ENCODE measurements around the gene ARHGEF25.
A peak's percentile ranks its signal among the peaks of the same experiment; 100 is the strongest.

The ARHGEF25 gene

DNA sequence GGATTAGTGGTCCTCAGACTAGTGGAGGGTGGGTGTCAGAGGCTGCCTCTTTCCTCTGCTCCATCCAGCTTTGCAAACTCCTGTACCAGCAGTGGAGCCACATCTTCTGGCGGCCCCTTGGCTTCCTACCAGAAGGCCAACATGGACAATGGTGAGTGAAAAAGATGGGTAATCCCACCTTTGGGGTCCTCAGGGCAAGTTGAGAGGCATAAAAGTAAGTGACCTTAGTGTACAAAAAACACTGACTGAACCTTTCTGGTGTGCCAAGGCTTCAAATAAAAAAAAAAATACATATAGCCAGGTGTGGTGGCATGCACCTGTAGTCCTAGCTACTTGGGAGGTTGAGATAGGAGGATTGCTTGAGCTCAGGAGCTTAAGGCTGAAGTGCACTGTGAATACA is 29.4 kb upstream of the ARHGEF25 start:
- no peak overlapping the region for H3K27ac ChIP-seq
- no peak for TF ChIP-seq ZFX (IDR thresholded peaks at IDR 0.05; ENCODE audit: borderline replicate concordance)
- TF ChIP-seq, protein P1, sequence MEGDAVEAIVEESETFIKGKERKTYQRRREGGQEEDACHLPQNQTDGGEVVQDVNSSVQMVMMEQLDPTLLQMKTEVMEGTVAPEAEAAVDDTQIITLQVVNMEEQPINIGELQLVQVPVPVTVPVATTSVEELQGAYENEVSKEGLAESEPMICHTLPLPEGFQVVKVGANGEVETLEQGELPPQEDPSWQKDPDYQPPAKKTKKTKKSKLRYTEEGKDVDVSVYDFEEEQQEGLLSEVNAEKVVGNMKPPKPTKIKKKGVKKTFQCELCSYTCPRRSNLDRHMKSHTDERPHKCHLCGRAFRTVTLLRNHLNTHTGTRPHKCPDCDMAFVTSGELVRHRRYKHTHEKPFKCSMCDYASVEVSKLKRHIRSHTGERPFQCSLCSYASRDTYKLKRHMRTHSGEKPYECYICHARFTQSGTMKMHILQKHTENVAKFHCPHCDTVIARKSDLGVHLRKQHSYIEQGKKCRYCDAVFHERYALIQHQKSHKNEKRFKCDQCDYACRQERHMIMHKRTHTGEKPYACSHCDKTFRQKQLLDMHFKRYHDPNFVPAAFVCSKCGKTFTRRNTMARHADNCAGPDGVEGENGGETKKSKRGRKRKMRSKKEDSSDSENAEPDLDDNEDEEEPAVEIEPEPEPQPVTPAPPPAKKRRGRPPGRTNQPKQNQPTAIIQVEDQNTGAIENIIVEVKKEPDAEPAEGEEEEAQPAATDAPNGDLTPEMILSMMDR (IDR thresholded peaks at IDR 0.05): no peak

DNA sequence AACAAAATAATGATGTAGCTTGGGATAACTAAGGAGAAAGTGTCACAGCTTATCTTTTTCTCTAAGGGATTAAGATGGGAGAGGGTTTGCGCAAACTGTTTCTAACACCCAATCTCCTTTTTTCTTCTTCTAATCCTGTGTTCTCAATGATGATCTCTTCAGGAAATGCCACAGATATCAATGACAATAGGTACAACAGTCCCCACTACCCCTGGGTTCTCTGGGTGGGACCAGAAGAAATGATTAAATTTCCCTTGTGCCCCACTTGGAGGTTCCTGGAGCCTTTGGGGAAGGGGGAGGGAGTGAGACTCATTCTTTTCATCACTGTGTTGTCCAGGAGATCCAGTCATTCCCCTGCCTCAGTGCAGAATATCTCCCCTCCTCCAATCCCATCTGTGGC is 28.8 kb upstream of the ARHGEF25 start:
- H3K27ac ChIP-seq: no peak overlapping the region
- TF ChIP-seq, protein P1 (IDR thresholded peaks at IDR 0.05): no peak
- TF ChIP-seq ZFX (IDR thresholded peaks at IDR 0.05; ENCODE audit: borderline replicate concordance): no peak

DNA sequence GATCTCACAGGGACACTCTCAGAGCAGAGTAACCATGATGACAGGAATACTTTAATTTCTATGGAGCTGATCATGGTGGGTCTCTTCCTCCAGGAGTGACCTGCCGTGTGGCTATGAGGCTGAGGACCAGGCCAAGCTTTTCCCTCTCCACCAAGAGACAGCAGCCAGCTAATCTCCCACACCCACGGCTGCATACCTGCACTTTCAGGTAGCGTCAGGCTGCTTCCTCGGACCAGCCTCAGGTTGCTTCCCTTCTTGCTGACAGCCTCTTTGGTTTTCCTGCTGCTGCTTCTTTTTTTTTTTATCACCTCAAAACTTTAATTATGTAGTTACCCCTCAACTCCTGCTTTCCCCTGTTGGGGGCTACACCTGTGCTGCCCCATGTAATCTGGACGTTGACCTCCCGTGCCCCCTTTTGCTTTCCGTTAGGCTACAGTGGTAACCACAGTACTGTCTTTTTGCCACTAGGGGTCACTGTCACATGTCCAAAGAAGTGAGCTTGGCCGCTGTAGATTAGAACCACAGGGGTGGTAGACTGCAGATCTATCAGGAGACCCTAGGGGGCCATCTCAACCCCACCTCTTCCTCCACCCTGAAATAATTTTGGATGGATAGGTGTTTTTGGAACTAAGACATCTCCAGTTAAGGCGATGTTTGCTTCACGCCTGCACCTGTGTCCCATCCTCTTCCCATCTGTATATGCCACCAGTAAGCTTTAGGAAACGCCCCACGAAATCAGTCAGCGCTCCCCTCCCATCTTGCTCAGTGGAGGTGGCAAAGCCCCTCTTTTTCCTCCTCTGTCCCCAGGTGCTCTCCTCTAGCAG is 28.0 kb upstream of the ARHGEF25 start:
- TF ChIP-seq ZFX (IDR thresholded peaks at IDR 0.05; ENCODE audit: borderline replicate concordance): no peak
- TF ChIP-seq, protein P1 (IDR thresholded peaks at IDR 0.05): peak; percentile 98
- no peak overlapping the region for H3K27ac ChIP-seq

DNA sequence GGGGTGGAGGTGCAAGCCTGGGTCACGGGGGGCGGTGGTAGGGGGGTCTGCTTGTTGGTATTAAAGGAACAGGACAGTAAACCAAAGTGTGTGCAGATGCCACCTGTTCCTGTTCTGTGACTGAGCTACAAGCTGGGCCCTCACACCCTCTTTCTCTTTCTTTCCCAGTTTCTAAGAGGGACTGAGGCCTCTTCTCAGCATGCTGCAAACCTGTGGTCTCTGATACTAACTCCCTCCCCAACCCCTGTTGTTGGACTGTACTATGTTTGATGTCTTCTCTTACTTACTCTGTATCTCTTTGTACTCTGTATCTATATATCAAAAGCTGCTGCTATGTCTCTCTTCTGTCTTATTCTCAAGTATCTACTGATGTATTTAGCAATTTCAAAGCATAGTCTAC is 27.2 kb upstream of the ARHGEF25 start:
- TF ChIP-seq, protein P1 (IDR thresholded peaks at IDR 0.05): no peak
- no peak for TF ChIP-seq ZFX (IDR thresholded peaks at IDR 0.05; ENCODE audit: borderline replicate concordance)
- no peak overlapping the region for H3K27ac ChIP-seq

DNA sequence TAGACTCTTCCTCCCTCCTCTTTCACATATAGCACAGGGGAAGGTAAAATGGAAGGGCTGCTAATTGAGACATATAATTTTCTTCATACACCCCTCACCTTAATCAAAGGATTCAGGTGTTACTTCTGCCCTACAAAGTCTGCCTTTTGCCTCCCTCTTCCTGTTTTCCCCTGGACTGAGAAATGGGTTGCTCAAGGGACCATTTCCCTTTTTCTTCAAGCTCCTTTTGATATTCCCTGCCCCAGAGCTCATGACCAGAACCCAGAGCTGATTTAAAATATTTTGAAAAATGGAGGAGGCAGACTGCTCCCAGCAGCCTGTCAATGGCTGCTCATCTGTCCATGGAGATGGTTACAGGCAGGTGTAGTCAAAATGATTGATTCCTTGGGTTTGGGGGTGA is 26.5 kb upstream of the ARHGEF25 start:
- H3K27ac ChIP-seq: no peak overlapping the region
- TF ChIP-seq ZFX (IDR thresholded peaks at IDR 0.05; ENCODE audit: borderline replicate concordance): no peak
- TF ChIP-seq, protein P1 (IDR thresholded peaks at IDR 0.05): no peak

DNA sequence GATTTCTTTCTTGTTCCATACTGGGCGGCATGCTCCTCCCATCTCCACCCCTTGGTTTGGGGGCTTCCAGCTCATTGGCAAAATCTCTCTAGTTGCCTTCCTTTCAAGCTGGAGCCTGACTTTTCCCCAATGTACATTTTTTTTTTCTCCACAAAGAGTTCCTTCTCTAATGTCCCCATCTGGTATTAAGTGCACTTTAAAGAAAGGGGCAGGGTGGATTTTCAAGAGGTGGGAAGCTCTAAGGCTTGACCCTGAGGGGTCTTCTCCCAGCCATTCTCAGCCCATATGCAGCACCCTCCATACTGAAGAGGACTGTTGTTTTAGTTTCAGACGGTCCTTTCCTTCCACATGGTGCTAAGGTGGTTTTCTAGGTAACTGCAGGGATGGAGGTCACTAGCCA is 26.1 kb upstream of the ARHGEF25 start:
- TF ChIP-seq ZFX (IDR thresholded peaks at IDR 0.05; ENCODE audit: borderline replicate concordance): no peak
- TF ChIP-seq, protein P1 (IDR thresholded peaks at IDR 0.05): no peak
- no peak overlapping the region for H3K27ac ChIP-seq

DNA sequence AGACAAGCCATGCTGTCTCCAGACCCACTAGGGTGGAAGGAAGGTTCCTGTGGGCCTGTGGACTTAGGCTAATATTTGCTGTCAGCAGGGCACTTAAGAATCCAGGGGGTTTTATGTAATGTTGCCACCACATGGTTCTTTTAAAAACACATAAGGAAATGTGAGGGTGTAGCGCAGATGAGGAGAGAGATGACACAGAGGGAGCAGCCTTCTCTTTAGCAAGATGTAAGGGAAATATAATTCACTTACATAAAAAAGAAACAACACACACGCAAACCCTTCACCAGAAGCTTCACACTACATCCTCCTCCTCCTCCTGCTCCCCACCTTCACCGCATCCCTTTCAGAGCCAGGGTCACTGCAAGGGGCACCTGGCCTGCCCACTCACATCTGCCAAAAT is 25.1 kb upstream of the ARHGEF25 start:
- no peak for TF ChIP-seq ZFX (IDR thresholded peaks at IDR 0.05; ENCODE audit: borderline replicate concordance)
- TF ChIP-seq, protein P1 (IDR thresholded peaks at IDR 0.05): no peak
- no peak overlapping the region for H3K27ac ChIP-seq
